Ishikawa (cell line): ENCODE results near the gene ENOX1.

Experiments used
- CEBPB ChIP-seq: IDR thresholded peaks from 2 replicates; pipeline ENCODE4 v1.6.1; 2012
- CREB1 ChIP-seq: IDR thresholded peaks from 2 replicates; pipeline ENCODE4 v1.6.1; 2012; ENCODE audit warnings: low read depth
- EGR1 ChIP-seq: IDR thresholded peaks from 2 replicates; pipeline ENCODE4 v1.6.1; 2012
- EP300 ChIP-seq: IDR thresholded peaks from 2 replicates; pipeline ENCODE4 v1.6.1; 2012; ENCODE audit warnings: borderline replicate concordance
- FOXM1 ChIP-seq: IDR thresholded peaks from 2 replicates; pipeline ENCODE4 v1.6.1; 2012; ENCODE audit warnings: low read depth, borderline replicate concordance
- MAX ChIP-seq: IDR thresholded peaks from 2 replicates; pipeline ENCODE4 v1.6.1; 2012
- NFIC ChIP-seq: IDR thresholded peaks from 2 replicates; pipeline ENCODE4 v1.6.1; 2012
- RAD21 ChIP-seq: IDR thresholded peaks from 2 replicates; pipeline ENCODE4 v1.6.1; 2012; ENCODE audit warnings: low read depth
- REST ChIP-seq: IDR thresholded peaks from 2 replicates; pipeline ENCODE4 v1.6.1; 2012; ENCODE audit warnings: low read depth, mild to moderate bottlenecking
- TAF1 ChIP-seq: IDR thresholded peaks from 2 replicates; pipeline ENCODE4 v1.6.1; 2012; ENCODE audit warnings: low read depth, mild to moderate bottlenecking
- TCF12 ChIP-seq: IDR thresholded peaks from 2 replicates; pipeline ENCODE4 v1.6.1; 2012; ENCODE audit warnings: low read depth
- TEAD4 ChIP-seq: IDR thresholded peaks from 2 replicates; pipeline ENCODE4 v1.6.1; 2012
- USF1 ChIP-seq: IDR thresholded peaks from 2 replicates; pipeline ENCODE4 v1.6.1; 2012
- YY1 ChIP-seq: IDR thresholded peaks from 2 replicates; pipeline ENCODE4 v1.6.1; 2012; ENCODE audit warnings: low read depth
- ZBTB7A ChIP-seq: IDR thresholded peaks from 2 replicates; pipeline ENCODE4 v1.6.1; 2012; ENCODE audit warnings: low read depth

ENOX1 gene

DNA sequence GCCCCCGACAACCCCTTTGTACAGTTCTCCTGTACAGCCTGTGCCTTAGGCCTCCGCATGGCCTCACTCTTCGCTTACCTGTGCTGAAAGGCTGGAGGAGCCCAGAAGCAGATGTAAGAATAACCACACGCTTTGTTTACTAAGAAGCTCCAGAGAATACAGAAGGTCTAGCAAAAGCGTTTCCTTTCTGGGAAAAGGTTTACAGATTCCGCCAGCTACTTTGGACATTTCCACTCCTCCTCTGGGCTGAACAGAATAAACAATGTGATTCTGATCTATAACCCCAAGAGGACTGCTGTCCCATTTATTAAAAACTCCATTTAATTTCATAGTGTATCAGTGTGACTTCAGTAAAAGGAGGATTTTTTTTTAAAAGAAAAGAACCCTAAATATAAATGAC, 424.2 kb downstream of the ENOX1 start:
- TF ChIP-seq RAD21 = no peak
- TF ChIP-seq EP300 = no peak
- TF ChIP-seq EGR1 = no peak
- no peak for TF ChIP-seq MAX
- no peak for TF ChIP-seq REST
- TF ChIP-seq TCF12 = no peak
- no peak for TF ChIP-seq FOXM1
- TF ChIP-seq ZBTB7A = no peak
- no peak for TF ChIP-seq NFIC
- no peak for TF ChIP-seq CREB1
- TF ChIP-seq CEBPB = no peak
- TF ChIP-seq YY1 = no peak
- TF ChIP-seq TEAD4 = no peak
- no peak for TF ChIP-seq TAF1
- no peak for TF ChIP-seq USF1

GRCh38 chr13:43360892-43361610, 425.7 kb downstream of the ENOX1 start:
- no peak for TF ChIP-seq TAF1
- TF ChIP-seq ZBTB7A = no peak
- TF ChIP-seq CREB1 = no peak
- TF ChIP-seq CEBPB = no peak
- no peak for TF ChIP-seq TEAD4
- TF ChIP-seq FOXM1 = no peak
- TF ChIP-seq TCF12 = no peak
- TF ChIP-seq EGR1 = no peak
- no peak for TF ChIP-seq REST
- TF ChIP-seq MAX = no peak
- no peak for TF ChIP-seq RAD21
- TF ChIP-seq YY1 = no peak
- TF ChIP-seq NFIC = no peak
- no peak for TF ChIP-seq USF1
- TF ChIP-seq EP300 = no peak

DNA sequence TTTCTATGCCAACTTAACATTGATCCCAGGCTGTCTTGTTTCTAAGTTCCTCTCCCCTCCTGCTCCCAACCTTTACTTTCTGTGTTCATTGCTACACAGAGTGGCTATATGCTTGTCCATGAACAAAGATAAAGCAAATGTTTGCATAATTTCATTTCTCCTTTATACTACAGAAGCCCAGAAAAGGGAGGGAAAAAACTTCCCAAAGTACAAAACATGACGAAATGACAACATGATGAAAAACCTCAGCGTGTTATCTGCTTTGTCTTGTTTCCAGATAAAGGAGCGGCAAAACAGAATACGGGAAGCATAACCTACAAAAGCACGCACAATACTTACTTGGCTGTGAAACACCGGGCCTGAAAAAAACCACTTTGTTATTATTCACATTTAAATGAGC, 426.6 kb downstream of the ENOX1 start:
- TF ChIP-seq EGR1 (no peak), EP300 (no peak), REST (no peak), CEBPB (no peak), FOXM1 (no peak), YY1 (no peak), TAF1 (no peak), RAD21 (no peak), ZBTB7A (no peak), TCF12 (no peak), USF1 (no peak), MAX (no peak), CREB1 (no peak), NFIC (no peak), TEAD4 (no peak)

DNA sequence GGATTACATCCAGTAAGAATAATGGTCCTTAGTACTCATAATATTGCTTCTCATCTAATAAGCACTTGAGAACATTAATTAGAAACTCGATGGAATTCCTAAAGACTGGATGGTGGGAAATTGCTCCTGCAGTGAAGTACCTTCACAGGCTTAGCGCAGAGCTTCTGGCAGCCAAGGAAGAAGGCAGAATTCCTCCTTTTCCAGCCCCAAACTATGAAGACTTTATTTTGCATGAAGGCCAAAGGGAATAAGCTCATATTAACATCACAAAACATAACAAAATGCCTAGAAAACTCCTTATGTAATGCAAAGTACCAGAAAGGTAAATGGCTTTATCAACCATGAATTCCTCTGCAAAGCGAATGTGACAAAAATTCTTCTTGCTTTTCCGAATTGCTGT, 427.2 kb downstream of the ENOX1 start:
- TF ChIP-seq TEAD4 (no peak), ZBTB7A (no peak)
